ENCODE measurements around the gene AKAP5.

The AKAP5 gene

DNA sequence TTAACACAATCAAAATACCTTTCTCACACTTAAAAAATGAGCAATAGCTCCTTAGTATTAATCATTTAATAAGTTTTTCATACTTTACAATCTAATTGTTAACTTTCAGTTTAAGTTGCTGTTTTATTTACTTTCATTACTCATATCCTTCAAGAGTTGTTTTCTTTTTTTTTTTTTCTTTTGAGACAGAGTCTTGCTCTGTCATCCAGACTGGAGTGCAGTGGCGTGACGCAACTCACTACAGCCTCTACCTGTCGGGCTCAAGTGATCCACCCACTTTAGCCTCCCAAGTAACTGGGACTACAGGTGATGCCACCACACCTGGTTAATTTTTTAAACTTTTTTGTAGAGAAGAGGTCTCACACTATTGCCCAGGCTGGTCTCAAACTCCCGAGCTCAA is 55.4 kb downstream of the AKAP5 start:
- ChIA-PET POLR2A (interaction anchor here (0.9 to 1.3 kb wide), 2 partner anchors 16 to 20 kb away, joined by 5 to 8 read pairs; partner anchors contain the start of genes HSPA2 and ZBTB1), CTCF (interaction anchor here (0.7 to 1.7 kb wide), 2 partner anchors 10 to 113 kb away, joined by 5 to 8 read pairs; no protein-coding TSS in a partner anchor)
- DNase-seq (ENCODE audit: extremely low spot score): no peak
- TF ChIP-seq, protein P1, sequence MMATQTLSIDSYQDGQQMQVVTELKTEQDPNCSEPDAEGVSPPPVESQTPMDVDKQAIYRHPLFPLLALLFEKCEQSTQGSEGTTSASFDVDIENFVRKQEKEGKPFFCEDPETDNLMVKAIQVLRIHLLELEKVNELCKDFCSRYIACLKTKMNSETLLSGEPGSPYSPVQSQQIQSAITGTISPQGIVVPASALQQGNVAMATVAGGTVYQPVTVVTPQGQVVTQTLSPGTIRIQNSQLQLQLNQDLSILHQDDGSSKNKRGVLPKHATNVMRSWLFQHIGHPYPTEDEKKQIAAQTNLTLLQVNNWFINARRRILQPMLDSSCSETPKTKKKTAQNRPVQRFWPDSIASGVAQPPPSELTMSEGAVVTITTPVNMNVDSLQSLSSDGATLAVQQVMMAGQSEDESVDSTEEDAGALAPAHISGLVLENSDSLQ (IDR thresholded peaks at IDR 0.05): no peak
- TF ChIP-seq ARNT (IDR thresholded peaks at IDR 0.05): no peak
- TF ChIP-seq HDGF (IDR thresholded peaks at IDR 0.05; ENCODE audit: borderline replicate concordance): no peak
- no peak for TF ChIP-seq BHLHE40 (IDR thresholded peaks at IDR 0.05; ENCODE audit: borderline replicate concordance)
- no peak for TF ChIP-seq SP1 (IDR thresholded peaks at IDR 0.05)
- TF ChIP-seq TARDBP (IDR thresholded peaks at IDR 0.05): no peak

DNA sequence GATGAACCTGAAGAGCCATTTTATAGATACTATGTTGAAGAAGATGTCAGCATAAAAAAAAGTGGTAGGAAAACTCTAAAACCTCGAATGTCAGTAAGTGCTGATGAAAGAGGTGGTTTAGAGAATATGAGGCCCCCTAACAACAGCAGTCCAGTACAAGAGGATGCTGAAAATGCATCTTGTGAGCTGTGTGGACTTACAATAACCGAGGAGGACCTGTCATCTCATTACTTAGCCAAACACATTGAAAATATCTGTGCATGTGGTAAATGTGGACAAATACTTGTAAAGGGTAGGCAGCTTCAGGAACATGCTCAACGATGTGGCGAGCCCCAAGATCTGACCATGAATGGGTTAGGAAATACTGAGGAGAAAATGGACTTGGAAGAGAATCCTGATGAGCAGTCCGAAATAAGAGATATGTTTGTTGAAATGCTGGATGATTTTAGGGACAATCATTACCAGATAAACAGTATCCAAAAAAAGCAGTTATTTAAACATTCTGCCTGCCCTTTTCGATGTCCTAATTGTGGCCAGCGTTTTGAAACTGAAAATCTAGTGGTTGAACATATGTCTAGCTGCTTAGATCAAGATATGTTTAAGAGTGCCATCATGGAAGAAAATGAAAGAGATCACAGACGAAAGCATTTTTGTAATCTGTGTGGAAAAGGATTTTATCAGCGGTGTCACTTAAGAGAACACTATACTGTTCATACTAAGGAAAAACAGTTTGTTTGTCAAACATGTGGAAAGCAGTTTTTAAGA is 57.5 kb downstream of the AKAP5 start:
- TF ChIP-seq ZNF384 (IDR thresholded peaks at IDR 0.05) (no peak), SP1 (IDR thresholded peaks at IDR 0.05) (no peak), FOXK2 (IDR thresholded peaks at IDR 0.05) (no peak), TARDBP (IDR thresholded peaks at IDR 0.05) (no peak), BHLHE40 (IDR thresholded peaks at IDR 0.05; ENCODE audit: borderline replicate concordance) (no peak), ARNT (IDR thresholded peaks at IDR 0.05) (no peak), LEF1 (IDR thresholded peaks at IDR 0.05; ENCODE audit: borderline replicate concordance) (no peak), CTBP1 (IDR thresholded peaks at IDR 0.05; ENCODE audit: borderline replicate concordance) (no peak), NFRKB (IDR thresholded peaks at IDR 0.05) (no peak)
- TF ChIP-seq, protein P1 (IDR thresholded peaks at IDR 0.05): no peak
- POLR2A ChIA-PET: no interaction called here
- DNase-seq (ENCODE audit: extremely low spot score): no peak
- CTCF ChIA-PET: interaction anchor here (0.9 to 1.7 kb wide), 3 partner anchors 12 to 149 kb away, joined by 3 to 8 read pairs (median 4); no protein-coding TSS in a partner anchor

All from HEK293T (cell line).